ENCODE measurements around the gene HMGCS2. TPM values are rescaled to one million over a fixed set of nuclear protein-coding genes. Genes with fewer than 3 reads are reported as not detected.
A peak's percentile ranks its signal among the peaks of the same experiment; 100 is the strongest.

Gene HMGCS2
- total RNA-seq, 4 donors from 2014 or later = not detected

- no peaks in the 10 kb centered on the region for H3K27me3 ChIP-seq
Observed at GRCh38 chr1:119718409-119718808, 50.3 kb downstream of the HMGCS2 start.

GRCh38 chr1:119715542-119715941, 53.2 kb downstream of the HMGCS2 start:
- H3K4me3 ChIP-seq = no peak overlapping the region
- H3K27ac ChIP-seq = peak overlapping the region in 1 of 4 donors; percentile 23
- TF ChIP-seq CTCF (IDR thresholded peaks at IDR 0.05) (no peak), POLR2A (IDR thresholded peaks at IDR 0.05) (no peak), EP300 (IDR thresholded peaks at IDR 0.05) (no peak)
- WGBS, 2 donors = 39 to 50% methylated on average over 5 of the region's 5 CpGs
- no peaks in the 10 kb centered on the region for H3K9me3 ChIP-seq
- no peak for DNase-seq (ENCODE audit: low spot score in 2 of 2)
- H3K36me3 ChIP-seq = no peaks in the 10 kb centered on the region
- H3K27me3 ChIP-seq = no peaks in the 10 kb centered on the region
- H3K4me1 ChIP-seq = peaks cover 0 to 37% (median 13%) of the 10 kb centered on the region in 4 donors

More at GRCh38 chr1:119718409-119718808, 50.3 kb downstream of the HMGCS2 start:
- Histone ChIP-seq H3K4me1 (peaks cover 0 to 24% (median 8%) of the 10 kb centered on the region in 4 donors), H3K4me3 (no peak overlapping the region), H3K36me3 (peaks cover 0 to 25% (median 0%) of the 10 kb centered on the region in 3 donors), H3K27ac (no peak overlapping the region), H3K9me3 (no peaks in the 10 kb centered on the region)
- no peak for TF ChIP-seq POLR2A (IDR thresholded peaks at IDR 0.05)
- no peak for TF ChIP-seq CTCF (IDR thresholded peaks at IDR 0.05)
- TF ChIP-seq EP300 (IDR thresholded peaks at IDR 0.05) = no peak
- no peak for DNase-seq (ENCODE audit: low spot score in 2 of 2)

GRCh38 chr1:119714583-119714982, 54.1 kb downstream of the HMGCS2 start:
- no peak for TF ChIP-seq CTCF (IDR thresholded peaks at IDR 0.05)
- TF ChIP-seq POLR2A (IDR thresholded peaks at IDR 0.05) = no peak
- no peak for TF ChIP-seq EP300 (IDR thresholded peaks at IDR 0.05)
- Histone ChIP-seq H3K36me3 (no peaks in the 10 kb centered on the region), H3K27me3 (no peaks in the 10 kb centered on the region), H3K4me3 (no peak overlapping the region), H3K27ac (peak overlapping the region in 3 of 4 donors; percentile 69 to 88 (median 87)), H3K4me1 (peaks cover 0 to 37% (median 13%) of the 10 kb centered on the region in 4 donors), H3K9me3 (no peaks in the 10 kb centered on the region)
- WGBS, 2 donors = 61 to 69% methylated on average over 8 of the region's 8 CpGs
- DNase-seq (ENCODE audit: low spot score in 2 of 2) = peak in 1 of 2 donors; percentile 11

GRCh38 chr1:119713749-119714456, 54.8 kb downstream of the HMGCS2 start:
- no peak for DNase-seq (ENCODE audit: low spot score in 2 of 2)
- H3K27ac ChIP-seq = peak overlapping the region; percentile 67 to 88 (median 78)
- H3K36me3 ChIP-seq = no peaks in the 10 kb centered on the region
- TF ChIP-seq POLR2A (IDR thresholded peaks at IDR 0.05) = no peak
- no peak for TF ChIP-seq CTCF (IDR thresholded peaks at IDR 0.05)
- TF ChIP-seq EP300 (IDR thresholded peaks at IDR 0.05) = no peak
- peaks cover 0 to 37% (median 13%) of the 10 kb centered on the region in 4 donors for H3K4me1 ChIP-seq
- peak overlapping the region in 1 of 4 donors; percentile 73 for H3K4me3 ChIP-seq
- no peaks in the 10 kb centered on the region for H3K27me3 ChIP-seq
- H3K9me3 ChIP-seq = no peaks in the 10 kb centered on the region
- 45 to 57% methylated on average over 6 of the region's 6 CpGs for WGBS, 2 donors

GRCh38 chr1:119713039-119713748, 55.5 kb downstream of the HMGCS2 start:
- TF ChIP-seq CTCF (IDR thresholded peaks at IDR 0.05) (no peak), EP300 (IDR thresholded peaks at IDR 0.05) (no peak), POLR2A (IDR thresholded peaks at IDR 0.05) (no peak)
- H3K4me1 ChIP-seq = peaks cover 0 to 37% (median 13%) of the 10 kb centered on the region in 4 donors
- H3K27ac ChIP-seq = peak overlapping the region; percentile 67 to 88 (median 78)
- DNase-seq (ENCODE audit: low spot score in 2 of 2) = peak in 1 of 2 donors; percentile 13
- 29 to 36% methylated on average over 17 of the region's 17 CpGs for WGBS, 2 donors
- H3K27me3 ChIP-seq = no peaks in the 10 kb centered on the region
- no peaks in the 10 kb centered on the region for H3K36me3 ChIP-seq
- H3K4me3 ChIP-seq = peak overlapping the region; percentile 49 to 73 (median 64)
- no peaks in the 10 kb centered on the region for H3K9me3 ChIP-seq

Data from tibial nerve (tissue), 4 donors.